Stimulated activated CD4-positive, alpha-beta T cell treated with anti-CD3 and anti-CD28 coated beads, Interleukin-4, amount 100 ng/mL, for 24 hours (primary cell): ENCODE data around the gene PSG5.
"Not testable (repeated sequence)": the region's sequence is repeated elsewhere in the genome, so short reads cannot be mapped to it uniquely, and the experiment has no call there.

ENCODE experiments used
- DNase-seq: peaks from one replicate; pipeline ENCODE4 v3.0.0-alpha.2; 2020

PSG5 gene

DNA sequence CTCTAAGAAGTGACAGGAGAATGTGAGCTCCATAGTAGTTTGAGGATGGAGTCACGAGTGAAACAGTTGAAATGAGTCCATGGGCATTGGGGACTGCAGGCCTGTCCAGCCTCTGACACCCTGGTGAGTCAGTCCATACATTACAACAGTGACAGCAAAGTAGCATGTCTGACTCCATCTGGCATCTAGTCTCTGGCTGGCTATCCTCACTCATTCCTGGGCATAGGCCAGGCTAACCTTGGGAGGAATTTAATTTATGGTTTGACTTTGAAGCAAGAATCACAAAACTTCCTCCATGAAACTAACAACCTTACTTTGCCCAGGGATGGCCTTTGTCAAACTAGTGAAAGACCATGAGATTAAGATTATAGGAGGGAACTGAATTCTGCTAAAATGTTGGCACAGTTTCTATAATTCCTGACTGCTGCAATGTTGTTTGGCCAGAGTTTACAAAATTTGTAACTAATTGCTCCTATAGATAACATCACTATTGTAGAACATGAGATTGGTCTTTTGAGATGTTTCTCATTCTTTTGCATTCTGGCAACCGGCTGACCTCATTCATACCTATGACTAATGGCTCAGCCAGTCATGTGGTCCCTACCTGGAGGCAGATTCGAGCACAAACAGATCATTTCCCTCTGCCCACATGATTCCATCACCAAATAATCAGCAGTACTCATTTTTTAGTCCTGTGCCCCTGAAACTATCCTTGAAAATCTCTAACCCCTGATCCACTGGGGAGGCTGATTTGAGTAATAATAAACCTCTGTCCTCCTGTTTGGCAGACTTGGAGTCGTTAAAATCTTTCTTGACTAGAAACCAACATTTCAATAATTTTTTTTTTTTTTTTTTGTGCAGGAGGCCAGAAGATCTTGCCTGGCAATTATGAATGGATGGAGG is 4.2 kb downstream of the PSG5 start:
- DNase-seq, result not testable (repeated sequence)

DNA sequence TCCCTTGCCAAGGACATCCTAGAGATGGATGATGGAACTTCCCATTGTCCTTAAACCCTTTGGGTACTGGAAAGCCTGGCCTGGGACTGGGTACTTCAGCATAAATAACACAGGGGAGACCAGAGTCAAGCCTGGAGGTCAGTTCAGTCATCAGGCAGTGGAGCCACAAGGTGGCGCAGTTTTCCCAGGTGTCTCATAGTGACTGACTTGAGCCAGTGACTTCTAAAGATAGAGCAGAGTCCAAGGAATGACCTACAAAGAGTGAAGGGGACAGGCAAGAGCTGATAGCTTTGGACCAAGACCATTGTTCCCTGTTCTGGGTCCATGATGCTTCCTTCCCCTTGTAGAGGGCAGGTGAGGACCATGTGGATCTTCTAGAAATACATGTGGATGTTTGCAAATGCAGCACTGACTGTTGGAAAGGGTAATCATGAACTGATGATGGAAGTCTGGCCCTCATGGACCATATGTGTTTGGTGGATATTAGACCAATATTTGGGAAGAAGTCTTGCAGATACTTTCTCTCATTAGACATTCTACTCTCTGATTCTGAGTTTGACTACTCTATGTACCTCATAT is 6.7 kb downstream of the PSG5 start:
- not testable (repeated sequence) for DNase-seq

DNA sequence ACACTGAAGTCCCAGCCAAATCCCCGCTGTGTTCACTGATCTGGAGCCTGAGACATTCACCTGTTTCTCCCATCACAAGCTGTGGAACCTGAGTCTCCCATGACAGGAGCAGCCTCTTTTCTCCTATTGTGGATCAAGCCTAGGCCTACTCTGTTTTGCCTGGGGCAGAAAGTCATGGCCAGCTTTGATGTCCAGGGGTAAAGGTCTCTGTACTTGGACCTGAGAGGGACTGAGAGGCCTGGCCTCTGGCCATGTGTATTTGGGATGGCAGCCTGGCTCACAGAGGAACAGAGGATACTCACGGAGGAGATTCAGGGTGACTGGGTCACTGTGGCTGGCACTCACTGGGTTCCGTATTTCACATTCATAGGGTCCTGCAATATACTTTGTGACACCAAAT is 7.8 kb downstream of the PSG5 start:
- not testable (repeated sequence) for DNase-seq

DNA sequence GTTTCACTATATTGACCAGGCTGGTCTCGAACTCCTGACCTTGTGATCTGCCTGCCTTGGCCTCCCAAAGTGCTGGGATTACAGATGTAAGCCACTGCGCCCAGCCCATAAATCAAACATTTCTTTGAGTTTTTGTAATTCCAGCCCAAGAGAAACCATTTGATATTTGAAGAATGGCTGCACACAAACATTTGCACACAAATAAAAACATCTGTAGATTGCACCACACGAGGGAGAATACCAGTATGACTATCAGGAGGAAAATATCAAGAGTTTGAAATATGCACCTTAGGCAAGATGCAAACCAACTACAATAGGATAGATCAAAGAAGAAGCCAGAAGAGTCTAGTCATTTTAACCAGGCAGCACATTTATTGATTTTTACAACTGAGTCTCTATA is 20.4 kb downstream of the PSG5 start:
- DNase-seq, result not testable (repeated sequence)

DNA sequence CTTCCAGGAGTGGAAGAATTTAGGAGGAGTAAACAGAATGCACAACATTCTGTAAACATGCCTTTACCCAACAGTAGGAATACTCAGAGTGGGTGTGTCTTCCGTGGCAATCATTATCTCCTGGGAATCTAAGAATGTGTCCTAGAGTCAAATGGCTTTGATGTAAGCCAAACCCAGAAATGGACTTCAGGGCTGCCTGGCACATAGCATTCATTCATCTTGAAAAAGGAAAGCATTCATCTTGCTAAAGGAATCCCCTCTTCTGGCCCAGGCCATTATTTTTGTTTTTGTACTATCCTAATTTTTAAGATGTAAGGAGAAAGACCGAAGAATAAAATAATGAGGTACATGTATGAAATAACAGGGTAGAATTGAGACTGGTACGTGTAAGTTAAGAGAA is 23.2 kb downstream of the PSG5 start:
- not testable (repeated sequence) for DNase-seq

DNA sequence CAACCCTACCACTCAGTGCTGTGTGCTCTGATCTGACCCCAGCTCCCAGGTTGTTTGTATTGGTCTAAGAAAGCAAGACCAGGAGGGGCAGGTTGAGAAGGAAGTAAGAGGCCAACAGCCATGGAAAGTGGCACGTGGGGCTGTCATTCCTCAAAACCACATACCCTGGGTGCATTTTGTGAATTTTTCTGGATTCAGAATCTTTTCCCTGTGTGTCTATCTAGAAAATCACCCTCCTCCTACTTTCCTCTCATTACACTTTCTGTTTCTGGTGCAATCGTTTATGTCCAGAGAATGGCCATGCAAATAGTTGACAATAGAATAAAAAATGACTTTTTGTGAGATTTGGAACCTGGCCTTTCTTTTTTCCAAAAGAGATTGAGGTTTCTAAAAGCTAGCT is 24.1 kb downstream of the PSG5 start:
- not testable (repeated sequence) for DNase-seq

DNA sequence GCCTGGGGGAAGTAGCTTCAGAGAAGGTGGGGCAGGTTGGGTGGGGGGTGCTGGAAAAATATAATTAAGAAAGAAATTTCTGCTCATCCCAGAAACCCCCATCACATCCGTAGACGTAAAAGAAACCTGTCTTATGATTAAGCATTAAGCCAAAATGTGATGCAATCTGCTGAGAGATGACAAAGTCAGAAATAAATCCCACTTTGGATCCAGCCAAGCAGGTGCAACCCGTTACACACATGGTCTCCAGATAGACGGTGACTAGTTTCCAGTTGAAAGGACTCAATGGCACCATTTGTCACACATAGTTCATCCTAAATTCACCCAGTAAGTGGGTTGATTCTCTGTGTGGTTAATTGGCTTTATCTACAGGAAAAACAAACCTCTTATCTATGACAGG is 34.1 kb downstream of the PSG5 start:
- DNase-seq, result no peak

DNA sequence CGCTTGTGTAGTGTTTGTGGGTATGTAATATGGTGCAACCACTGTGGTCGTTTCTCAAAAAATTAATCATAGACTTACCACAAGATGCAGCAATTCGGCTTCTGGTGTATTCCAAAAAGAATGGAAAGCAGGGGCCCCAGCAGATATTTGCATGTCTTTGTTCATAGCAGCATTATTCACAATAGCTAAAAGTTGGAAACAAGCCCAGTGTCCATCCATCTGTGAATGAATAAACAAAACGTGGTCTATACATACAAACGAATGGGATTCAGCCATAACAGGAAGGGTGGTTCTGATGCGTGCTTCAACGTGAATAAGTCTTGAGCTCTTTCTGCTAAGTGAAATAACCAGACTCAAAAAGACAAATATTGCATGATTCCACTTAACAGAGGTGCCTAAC is 36.5 kb downstream of the PSG5 start:
- DNase-seq, result not testable (repeated sequence)

DNA sequence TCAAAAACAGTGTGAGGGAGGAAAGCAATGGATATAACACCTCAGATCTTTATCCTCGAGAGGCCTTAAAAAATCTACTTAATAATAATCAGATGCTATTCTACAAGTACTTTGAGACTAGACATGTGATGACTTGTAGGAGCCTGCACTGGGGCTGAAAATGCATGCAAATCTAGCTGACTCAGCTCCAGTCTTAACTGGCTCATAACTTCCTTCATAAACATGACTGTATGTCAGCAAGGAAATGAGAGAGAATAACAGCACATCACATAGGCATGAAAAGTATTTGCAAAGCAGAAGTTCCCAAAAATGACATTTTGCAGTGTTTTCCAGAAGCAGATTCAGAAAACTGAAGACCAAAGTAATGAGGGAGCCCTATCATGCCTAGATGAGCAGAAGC is 38.1 kb downstream of the PSG5 start:
- no peak for DNase-seq

DNA sequence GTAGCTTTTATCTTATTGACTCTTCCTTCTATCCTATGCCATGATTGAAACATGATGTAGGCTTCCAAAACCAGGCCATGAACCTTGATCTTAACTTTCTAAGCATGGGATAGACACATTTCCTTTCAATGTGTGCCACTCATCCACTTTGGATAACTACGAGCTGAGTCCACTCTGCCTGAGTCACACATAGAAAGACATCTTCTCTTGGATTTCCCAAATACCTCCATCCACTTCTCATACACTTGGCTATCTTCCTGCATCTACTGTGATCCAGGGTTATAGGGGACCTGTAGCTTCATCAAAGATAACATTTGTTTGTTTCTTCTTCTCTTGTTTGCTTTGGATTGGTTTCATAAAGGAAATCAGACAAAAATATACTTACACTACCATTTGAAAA is 44.6 kb downstream of the PSG5 start:
- not testable (repeated sequence) for DNase-seq

DNA sequence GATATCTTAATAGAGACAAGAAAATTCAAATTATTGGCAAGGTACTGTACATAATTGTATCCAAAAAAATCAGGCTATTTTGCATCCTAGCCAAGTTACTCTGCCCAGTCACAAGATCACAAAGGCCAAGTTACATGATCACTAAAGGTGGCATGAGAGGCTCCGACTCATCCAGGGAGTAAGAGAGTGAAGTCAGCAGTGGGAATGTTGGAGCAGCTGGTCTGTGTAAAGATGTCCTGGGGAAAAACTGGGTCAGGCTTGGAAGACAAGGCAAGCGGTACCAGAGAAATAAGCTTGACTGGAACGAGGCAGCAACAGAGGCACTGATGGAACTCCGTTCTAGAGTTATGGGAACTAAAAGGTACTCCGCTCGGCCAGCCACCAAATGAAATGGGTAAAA is 53.6 kb downstream of the PSG5 start:
- DNase-seq, result no peak

DNA sequence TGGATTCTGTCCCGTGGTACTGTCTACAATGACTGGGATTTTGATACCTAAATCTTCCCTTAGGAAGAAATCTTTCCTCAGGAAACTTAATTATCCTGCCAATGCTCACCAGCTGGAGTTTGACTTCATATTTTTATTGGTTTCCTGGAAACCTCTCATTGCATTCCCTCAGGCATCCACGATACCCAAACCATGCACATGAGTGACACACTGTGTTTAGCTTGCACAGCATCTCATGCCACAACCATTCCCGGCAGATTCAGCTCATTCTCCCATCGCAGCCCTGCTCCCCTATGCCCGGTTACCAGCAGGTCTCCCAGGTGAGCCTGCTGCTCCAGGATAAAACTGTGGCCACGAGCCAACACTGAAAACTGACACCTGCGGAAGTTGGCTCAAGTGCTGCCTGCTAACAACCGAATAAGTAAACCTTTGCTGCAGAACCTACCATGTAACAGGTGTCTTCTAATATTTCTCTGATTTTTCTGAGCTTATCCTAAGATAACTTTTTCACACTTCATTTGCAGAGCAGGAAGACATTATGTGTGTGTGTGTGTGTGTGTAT is 55.0 kb downstream of the PSG5 start:
- not testable (repeated sequence) for DNase-seq

DNA sequence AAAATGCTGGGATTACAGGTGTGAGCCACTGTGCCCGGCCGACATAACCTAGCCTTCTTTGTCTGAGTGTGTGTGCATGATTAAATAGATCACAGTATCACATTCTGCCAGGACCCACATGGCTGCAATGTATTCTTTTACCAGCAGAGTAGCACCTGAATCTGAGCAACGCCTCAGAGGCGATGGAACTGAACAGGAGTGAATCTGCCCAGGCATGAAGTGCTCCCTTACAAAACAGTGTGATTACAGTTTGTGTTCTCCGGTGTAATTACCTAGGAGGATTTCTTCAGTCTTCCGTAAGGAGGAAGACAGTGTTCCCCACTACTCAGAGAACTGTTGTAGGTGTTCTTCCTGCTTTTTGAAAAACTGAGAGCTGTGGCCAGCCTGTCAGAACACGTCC is 57.1 kb downstream of the PSG5 start:
- not testable (repeated sequence) for DNase-seq

DNA sequence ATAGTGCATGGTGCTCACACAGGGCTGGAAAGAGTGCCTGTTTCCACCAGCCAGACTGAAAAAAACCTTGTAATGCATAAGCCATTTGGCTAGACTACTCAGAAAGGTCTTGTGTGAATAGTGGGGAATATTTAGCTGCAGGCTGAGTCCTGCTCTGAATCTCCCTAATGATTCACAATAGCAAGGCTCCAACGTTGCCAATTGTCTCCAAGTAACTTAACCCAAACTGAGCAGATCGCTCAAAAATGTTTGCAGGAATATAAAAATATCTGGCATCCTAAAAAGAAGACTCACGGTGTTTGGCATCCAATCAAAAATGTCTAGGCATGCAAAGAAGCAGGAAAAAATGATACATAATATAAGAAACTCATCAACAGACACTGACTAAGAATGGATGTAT is 59.0 kb downstream of the PSG5 start:
- not testable (repeated sequence) for DNase-seq

DNA sequence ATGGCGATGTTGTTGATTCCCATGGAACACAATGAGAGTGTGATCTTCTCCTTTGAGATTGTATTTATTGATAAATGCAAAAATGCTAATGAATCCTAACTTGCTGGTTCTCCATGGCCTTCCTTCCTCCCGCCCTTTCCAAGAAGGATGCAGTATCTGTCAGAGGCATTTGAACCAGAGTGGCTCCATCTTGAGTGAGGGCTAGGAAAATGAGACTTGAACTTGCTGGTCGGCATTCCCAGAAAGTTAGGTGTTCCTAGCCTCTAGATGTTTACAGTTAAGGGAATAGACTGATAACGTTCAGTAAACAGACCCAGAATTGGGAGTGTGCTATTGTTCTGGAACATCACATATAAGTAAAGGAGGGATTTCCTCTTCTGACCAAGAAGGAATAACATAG is 59.6 kb downstream of the PSG5 start:
- no peak for DNase-seq

DNA sequence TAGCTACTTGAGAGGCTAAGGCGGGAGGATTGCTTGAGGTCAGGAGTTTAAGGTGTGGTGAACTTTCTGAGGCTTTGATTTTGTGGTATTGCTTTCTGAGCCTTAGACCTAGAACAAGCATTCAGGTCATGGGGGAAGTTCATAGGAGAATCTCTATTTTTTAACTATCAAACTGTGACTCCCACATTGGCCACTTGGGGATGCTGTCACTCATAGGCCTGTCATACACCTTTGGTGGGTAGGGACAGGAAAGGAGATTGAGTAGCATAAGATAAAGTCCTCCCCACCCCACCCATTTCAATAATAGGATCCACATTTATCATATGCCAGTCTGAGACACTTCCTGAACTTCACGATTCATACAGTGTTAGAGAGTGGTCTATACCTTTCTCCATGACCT is 62.0 kb downstream of the PSG5 start:
- DNase-seq, result no peak

DNA sequence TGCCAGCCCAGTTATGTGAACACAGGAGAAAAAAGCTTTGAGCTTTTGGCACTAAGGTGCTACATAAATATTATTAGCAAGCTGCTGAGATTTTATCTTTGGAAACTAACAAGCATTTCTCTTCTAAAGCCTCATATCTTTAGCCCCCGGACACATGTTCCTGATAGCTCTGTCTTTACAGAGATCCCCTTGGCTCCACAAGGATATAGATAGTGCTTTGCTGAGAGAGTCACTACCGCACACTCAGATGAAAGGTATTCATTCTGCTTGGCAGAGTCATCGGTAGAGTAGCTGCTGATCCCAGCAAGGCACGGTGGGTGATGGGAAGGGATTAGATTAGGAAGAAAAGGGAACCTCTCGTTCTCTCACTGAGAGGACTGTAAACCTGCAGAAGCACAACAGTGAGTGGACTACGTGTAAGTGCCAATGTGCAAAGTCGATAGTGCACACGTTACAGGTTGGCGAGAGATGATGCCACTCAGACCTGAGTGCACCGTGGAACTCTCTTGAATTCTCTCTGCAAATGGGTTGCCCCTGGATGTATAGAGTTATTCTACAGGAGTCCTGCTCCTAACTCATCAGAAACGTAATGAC is 65.8 kb downstream of the PSG5 start:
- DNase-seq, result not testable (repeated sequence)

DNA sequence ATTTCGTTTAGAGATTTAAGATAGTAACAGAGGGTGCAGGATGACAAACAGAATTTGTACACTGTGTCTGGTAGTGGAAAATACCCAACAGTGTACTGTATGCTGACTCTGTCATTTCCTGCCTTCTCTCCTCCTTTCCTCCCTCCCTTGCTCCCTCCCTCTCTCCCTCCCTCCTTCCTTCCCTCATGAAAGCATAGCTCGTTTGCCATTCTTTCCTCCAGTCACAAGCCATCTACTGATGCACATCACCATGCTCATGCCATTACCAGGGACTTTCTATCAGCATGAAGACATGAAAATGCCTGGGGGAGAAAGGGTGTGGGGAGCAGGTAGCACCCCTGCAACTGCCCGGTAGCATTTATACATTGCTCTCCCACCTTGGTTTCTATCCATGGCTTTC is 66.8 kb downstream of the PSG5 start:
- DNase-seq, result not testable (repeated sequence)
